Astrocyte of the spinal cord (primary cell): Measurements from ENCODE around the gene BSN.

Experiments
- DNase-seq: peaks from one replicate; pipeline ENCODE4 v3.0.0; 2011; ENCODE audit warnings: low read depth, low spot score
- H3K4me3 ChIP-seq: 2 replicates; pipeline ENCODE4 v1.5.1; 2011; ENCODE audit warnings: low read depth, mild to moderate bottlenecking, low read length, moderate library complexity
- in situ Hi-C: cut with HindIII; loops from 2 replicates; pipeline ENCODE4 v1.10.0; 2017; ENCODE audit warnings: low sequenced_read_pairs
- TF ChIP-seq, protein P1 (sequence below): IDR thresholded peaks from 2 replicates; pipeline ENCODE4 v1.5.1; 2012; ENCODE audit warnings: low read depth, mild to moderate bottlenecking, low read length, inconsistent platforms

The BSN gene

DNA sequence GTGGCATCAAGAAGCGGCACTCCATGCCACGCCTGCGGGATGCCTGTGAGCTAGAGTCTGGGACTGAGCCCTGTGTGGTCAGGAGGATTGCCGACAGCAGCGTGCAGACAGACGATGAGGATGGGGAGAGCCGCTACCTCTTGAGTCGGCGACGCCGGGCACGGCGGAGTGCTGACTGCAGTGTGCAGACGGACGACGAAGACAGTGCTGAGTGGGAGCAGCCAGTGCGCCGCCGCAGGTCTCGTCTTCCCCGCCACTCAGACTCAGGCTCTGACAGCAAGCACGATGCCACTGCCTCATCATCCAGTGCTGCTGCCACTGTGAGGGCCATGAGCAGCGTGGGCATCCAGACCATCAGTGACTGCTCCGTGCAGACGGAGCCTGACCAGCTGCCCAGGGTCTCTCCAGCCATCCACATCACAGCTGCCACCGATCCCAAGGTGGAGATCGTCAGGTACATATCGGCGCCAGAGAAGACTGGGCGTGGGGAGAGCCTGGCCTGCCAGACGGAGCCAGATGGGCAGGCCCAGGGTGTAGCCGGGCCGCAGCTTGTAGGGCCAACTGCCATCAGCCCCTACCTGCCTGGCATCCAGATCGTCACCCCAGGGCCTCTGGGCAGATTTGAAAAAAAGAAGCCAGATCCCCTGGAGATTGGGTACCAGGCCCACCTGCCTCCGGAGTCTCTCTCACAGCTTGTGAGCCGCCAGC lies 103.1 kb downstream of the BSN start:
- TF ChIP-seq, protein P1, sequence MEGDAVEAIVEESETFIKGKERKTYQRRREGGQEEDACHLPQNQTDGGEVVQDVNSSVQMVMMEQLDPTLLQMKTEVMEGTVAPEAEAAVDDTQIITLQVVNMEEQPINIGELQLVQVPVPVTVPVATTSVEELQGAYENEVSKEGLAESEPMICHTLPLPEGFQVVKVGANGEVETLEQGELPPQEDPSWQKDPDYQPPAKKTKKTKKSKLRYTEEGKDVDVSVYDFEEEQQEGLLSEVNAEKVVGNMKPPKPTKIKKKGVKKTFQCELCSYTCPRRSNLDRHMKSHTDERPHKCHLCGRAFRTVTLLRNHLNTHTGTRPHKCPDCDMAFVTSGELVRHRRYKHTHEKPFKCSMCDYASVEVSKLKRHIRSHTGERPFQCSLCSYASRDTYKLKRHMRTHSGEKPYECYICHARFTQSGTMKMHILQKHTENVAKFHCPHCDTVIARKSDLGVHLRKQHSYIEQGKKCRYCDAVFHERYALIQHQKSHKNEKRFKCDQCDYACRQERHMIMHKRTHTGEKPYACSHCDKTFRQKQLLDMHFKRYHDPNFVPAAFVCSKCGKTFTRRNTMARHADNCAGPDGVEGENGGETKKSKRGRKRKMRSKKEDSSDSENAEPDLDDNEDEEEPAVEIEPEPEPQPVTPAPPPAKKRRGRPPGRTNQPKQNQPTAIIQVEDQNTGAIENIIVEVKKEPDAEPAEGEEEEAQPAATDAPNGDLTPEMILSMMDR: no peak
- in situ Hi-C loops: no loop called here
- H3K4me3 ChIP-seq: no peak overlapping the region
- DNase-seq: no peak

- no peak overlapping the region for H3K4me3 ChIP-seq
- DNase-seq: no peak
- TF ChIP-seq, protein P1: no peak
- in situ Hi-C loops: no loop called here
Observed at GRCh38 chr3:49658711-49659110, 104.4 kb downstream of the BSN start.

- in situ Hi-C loops: no loop called here
- no peak for DNase-seq
- H3K4me3 ChIP-seq: no peak overlapping the region
- TF ChIP-seq, protein P1: no peak
Observed at GRCh38 chr3:49659756-49660155, 105.5 kb downstream of the BSN start.

GRCh38 chr3:49661281-49661680 lies 107.0 kb downstream of the BSN start:
- in situ Hi-C loops: no loop called here
- TF ChIP-seq, protein P1: no peak
- no peak for DNase-seq
- H3K4me3 ChIP-seq: no peak overlapping the region

DNA sequence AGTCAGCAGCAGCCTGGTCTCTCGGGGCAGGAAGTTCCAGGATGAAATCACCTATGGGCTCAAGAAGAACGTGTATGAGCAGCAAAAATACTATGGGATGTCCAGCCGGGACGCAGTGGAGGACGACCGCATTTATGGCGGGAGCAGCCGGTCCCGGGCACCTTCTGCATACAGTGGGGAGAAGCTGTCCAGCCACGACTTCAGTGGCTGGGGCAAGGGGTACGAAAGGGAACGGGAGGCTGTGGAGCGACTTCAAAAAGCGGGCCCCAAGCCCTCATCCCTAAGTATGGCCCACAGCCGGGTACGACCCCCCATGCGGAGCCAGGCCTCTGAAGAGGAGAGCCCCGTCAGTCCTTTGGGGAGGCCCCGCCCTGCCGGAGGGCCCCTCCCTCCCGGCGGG lies 107.7 kb downstream of the BSN start:
- no peak for DNase-seq
- H3K4me3 ChIP-seq: no peak overlapping the region
- in situ Hi-C loops: no loop called here
- TF ChIP-seq, protein P1: no peak

GRCh38 chr3:49662720-49663413 lies 108.6 kb downstream of the BSN start:
- in situ Hi-C loops: no loop called here
- TF ChIP-seq, protein P1: no peak
- DNase-seq: no peak
- H3K4me3 ChIP-seq: no peak overlapping the region
